GM12801 (cell line): ENCODE measurements around the gene RNASEH1.

Experiments used
- TF ChIP-seq, protein P1 (sequence below): IDR thresholded peaks from one replicate; pipeline ENCODE4 v1.5.1; 2011; ENCODE audit warnings: control low read depth; ENCODE audit not compliant: insufficient read length; ENCODE audit errors: extremely low read depth

The RNASEH1 gene

GRCh38 chr2:3505771-3506170, 52.4 kb downstream of the RNASEH1 start:
- TF ChIP-seq, protein P1, sequence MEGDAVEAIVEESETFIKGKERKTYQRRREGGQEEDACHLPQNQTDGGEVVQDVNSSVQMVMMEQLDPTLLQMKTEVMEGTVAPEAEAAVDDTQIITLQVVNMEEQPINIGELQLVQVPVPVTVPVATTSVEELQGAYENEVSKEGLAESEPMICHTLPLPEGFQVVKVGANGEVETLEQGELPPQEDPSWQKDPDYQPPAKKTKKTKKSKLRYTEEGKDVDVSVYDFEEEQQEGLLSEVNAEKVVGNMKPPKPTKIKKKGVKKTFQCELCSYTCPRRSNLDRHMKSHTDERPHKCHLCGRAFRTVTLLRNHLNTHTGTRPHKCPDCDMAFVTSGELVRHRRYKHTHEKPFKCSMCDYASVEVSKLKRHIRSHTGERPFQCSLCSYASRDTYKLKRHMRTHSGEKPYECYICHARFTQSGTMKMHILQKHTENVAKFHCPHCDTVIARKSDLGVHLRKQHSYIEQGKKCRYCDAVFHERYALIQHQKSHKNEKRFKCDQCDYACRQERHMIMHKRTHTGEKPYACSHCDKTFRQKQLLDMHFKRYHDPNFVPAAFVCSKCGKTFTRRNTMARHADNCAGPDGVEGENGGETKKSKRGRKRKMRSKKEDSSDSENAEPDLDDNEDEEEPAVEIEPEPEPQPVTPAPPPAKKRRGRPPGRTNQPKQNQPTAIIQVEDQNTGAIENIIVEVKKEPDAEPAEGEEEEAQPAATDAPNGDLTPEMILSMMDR = no peak

GRCh38 chr2:3504741-3505140, 53.4 kb downstream of the RNASEH1 start:
- TF ChIP-seq, protein P1 = no peak

GRCh38 chr2:3503483-3503882, 54.6 kb downstream of the RNASEH1 start:
- TF ChIP-seq, protein P1 = no peak

DNA sequence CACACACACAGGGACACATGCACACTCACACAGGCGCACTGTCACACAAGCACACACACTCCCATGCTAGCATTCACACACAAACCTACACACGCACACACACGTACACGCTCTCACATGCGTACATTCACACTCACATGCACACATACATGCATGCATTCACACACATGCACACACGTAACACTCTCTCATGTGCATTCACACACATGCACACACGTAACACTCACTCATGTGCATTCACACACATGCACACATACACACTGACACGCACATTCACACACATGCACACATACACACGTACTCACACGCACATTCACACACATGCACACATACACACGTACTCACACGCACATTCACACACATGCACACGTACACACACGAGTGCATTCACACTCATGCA, 55.1 kb downstream of the RNASEH1 start:
- TF ChIP-seq, protein P1 = no peak

DNA sequence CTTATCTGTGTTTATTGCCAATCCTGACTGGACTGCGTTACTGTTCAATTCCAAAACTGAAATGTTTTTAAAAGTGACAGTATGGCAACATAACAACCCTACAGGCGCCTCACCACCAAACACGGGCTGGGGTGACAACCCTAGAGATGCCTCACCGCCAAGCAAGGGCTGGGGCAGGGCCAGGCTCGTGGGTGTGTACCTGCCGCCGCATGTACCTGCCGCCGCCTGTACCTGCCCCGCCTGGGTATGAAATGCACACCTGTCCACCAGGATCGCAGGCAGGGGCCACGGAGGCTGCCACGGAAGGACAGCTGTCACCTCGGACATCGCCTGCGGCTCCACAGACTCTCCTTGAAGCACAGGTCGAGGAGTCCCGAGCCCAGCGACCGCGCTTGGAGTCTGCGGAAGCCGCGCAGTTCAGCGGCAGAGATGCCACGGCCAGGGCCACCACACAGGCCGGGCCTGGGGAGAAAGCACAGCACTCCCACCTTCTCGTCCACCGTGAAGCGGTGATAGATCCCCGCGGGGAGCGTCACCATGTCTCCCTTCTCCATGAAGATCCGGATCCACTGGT, 57.7 kb downstream of the RNASEH1 start:
- TF ChIP-seq, protein P1 = no peak

DNA sequence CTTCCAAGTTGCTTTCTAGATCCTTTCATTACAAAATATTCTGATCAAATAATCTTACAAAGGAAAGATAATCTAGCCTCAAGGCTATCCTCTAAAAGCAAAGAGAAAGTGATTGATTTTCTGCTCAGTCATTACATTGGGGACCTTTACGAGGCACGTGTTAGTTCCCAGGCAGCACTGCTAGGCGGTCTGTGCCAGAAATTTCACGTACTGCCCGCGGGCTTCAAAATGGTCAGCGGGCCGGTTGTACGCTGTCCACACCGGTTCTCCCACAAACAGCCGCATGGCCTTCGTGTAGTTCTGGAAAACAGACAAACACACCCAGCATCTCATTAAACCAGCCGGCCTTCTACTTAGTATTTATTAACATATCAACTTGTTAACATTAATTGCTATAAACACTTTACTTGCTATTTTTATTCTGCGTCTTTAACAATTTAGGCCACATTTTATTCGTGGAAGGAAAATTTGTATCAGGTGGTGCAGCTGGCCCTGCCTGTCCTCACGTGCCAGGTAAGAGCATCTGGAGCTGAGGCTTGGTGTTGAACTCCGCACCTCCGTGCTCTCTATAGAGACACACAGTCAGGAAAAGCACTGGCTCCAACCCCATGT, 59.2 kb downstream of the RNASEH1 start:
- TF ChIP-seq, protein P1 = no peak
